ENCODE results near the gene MED27. TPM values are rescaled to one million over a fixed set of nuclear protein-coding genes. Genes with fewer than 3 reads are reported as not detected.

The MED27 gene
- total RNA-seq, 1 donor from 2014 or later = 10.5 TPM

DNA sequence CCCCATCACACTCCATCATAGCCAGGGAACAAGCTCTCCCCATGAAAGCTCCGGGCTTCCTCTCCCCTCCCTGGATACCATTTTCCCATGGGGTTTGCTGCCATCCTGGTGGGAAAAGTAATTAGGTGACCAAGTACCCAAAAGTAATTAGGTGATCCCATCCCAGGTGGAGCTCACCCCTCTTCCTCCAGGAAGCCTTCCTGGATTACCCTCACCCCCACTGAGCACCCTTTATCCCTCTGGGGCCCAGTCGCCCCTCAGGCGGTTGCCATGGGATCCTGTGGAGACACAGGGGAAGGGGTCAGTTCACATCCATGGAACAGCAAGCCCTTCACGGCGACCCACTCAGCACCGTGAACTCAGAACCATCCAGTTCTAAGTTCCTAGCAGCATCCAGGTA lies 265.0 kb downstream of the MED27 start:
- H3K27me3 ChIP-seq (ENCODE audit: control insufficient read depth, insufficient read depth, low read length) = peaks cover 2% of the 10 kb centered on the region
- FAIRE-seq (no peak), DNase-seq (ENCODE audit: low read depth) (no peak)
- TF ChIP-seq, protein P1, sequence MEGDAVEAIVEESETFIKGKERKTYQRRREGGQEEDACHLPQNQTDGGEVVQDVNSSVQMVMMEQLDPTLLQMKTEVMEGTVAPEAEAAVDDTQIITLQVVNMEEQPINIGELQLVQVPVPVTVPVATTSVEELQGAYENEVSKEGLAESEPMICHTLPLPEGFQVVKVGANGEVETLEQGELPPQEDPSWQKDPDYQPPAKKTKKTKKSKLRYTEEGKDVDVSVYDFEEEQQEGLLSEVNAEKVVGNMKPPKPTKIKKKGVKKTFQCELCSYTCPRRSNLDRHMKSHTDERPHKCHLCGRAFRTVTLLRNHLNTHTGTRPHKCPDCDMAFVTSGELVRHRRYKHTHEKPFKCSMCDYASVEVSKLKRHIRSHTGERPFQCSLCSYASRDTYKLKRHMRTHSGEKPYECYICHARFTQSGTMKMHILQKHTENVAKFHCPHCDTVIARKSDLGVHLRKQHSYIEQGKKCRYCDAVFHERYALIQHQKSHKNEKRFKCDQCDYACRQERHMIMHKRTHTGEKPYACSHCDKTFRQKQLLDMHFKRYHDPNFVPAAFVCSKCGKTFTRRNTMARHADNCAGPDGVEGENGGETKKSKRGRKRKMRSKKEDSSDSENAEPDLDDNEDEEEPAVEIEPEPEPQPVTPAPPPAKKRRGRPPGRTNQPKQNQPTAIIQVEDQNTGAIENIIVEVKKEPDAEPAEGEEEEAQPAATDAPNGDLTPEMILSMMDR (IDR thresholded peaks at IDR 0.05; ENCODE audit: insufficient read depth, low read length, severe bottlenecking) = no peak
- no peak overlapping the region for H3K4me3 ChIP-seq (ENCODE audit: low read depth, low read length)
- no peaks in the 10 kb centered on the region for H3K36me3 ChIP-seq (ENCODE audit: control insufficient read depth, insufficient read depth, low read length)

DNA sequence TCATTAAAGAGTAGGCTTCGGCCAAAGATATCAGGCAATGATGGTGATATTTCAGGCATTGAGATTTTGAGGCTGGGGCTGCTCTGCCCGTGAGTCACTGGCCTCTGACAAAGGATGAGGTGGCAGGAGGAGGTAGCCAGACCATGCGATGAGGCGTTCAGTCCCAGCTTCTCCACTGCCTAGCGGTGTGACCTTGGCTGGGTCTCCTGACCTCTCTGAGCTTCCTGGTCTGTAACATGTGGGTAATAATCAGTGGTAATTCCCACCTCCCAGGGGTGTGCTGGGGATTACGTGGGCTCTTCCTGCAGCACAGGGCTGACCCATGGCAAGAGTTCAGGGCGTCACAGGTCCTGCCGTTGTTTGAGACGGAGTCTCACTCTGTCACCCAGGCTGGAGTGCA lies 266.6 kb downstream of the MED27 start:
- no peaks in the 10 kb centered on the region for H3K36me3 ChIP-seq (ENCODE audit: control insufficient read depth, insufficient read depth, low read length)
- H3K27me3 ChIP-seq (ENCODE audit: control insufficient read depth, insufficient read depth, low read length) = peaks cover 6% of the 10 kb centered on the region
- H3K4me3 ChIP-seq (ENCODE audit: low read depth, low read length) = no peak overlapping the region
- DNase-seq (ENCODE audit: low read depth) (no peak), FAIRE-seq (no peak)
- TF ChIP-seq, protein P1 (IDR thresholded peaks at IDR 0.05; ENCODE audit: insufficient read depth, low read length, severe bottlenecking) = no peak

DNA sequence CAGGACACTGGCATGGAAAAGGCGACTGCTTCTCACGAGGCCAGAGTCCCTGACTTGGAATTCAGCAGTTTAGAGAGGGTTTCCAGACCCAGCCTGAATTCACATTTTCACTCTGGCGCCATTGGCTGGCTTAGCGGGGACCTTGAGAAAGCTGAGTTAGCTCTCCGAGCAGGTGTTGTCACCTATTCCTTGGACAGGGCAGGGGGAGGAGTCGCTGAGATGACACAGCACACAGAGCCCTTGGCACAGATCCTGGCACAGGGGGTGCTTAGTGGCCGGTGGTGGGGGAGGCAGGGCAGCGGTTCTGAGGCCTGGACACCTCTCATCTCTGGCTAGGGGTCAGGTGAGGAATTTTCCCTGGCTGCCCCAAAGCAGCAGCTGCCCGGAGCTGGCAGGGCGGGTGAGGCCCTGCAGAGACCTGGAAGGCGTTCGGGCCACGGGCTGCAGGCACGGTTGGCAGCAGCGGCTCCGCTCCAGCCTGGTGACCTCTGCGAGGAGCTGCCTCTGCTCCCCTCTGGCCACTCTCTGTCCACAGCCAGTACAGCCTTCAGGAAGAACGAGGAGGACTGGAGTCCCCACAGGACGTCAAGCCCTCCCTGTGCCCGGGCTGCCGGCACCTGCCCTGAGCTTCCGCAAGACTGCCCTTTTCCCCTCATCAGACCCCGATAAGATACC lies 267.4 kb downstream of the MED27 start:
- no peak for FAIRE-seq
- TF ChIP-seq, protein P1 (IDR thresholded peaks at IDR 0.05; ENCODE audit: insufficient read depth, low read length, severe bottlenecking) = no peak
- Histone ChIP-seq H3K27me3 (ENCODE audit: control insufficient read depth, insufficient read depth, low read length) (peaks cover 7% of the 10 kb centered on the region), H3K4me3 (ENCODE audit: low read depth, low read length) (no peak overlapping the region), H3K36me3 (ENCODE audit: control insufficient read depth, insufficient read depth, low read length) (no peaks in the 10 kb centered on the region)
- no peak for DNase-seq (ENCODE audit: low read depth)

DNA sequence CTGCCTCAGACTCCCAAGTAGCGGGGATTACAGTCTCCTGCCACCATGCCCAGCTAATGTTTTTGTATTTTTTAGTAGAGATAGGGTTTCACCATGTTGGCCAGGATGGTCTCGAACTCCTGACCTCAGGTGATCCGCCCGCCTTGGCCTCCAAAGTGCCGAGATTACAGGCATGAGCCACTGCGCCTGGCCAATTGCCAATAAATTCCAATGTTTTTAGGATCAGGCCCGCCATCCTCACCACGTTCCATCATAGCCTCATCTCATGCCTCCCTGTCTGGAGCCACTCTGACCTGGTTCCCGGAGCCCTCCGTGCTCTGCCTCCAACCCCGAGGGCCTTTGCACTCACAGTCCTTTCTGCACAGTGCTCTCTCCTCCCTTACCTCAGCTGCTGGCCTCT lies 268.3 kb downstream of the MED27 start:
- H3K27me3 ChIP-seq (ENCODE audit: control insufficient read depth, insufficient read depth, low read length) = peaks cover 10% of the 10 kb centered on the region
- TF ChIP-seq, protein P1 (IDR thresholded peaks at IDR 0.05; ENCODE audit: insufficient read depth, low read length, severe bottlenecking) = no peak
- no peaks in the 10 kb centered on the region for H3K36me3 ChIP-seq (ENCODE audit: control insufficient read depth, insufficient read depth, low read length)
- DNase-seq (ENCODE audit: low read depth) = no peak
- H3K4me3 ChIP-seq (ENCODE audit: low read depth, low read length) = no peak overlapping the region
- no peak for FAIRE-seq

DNA sequence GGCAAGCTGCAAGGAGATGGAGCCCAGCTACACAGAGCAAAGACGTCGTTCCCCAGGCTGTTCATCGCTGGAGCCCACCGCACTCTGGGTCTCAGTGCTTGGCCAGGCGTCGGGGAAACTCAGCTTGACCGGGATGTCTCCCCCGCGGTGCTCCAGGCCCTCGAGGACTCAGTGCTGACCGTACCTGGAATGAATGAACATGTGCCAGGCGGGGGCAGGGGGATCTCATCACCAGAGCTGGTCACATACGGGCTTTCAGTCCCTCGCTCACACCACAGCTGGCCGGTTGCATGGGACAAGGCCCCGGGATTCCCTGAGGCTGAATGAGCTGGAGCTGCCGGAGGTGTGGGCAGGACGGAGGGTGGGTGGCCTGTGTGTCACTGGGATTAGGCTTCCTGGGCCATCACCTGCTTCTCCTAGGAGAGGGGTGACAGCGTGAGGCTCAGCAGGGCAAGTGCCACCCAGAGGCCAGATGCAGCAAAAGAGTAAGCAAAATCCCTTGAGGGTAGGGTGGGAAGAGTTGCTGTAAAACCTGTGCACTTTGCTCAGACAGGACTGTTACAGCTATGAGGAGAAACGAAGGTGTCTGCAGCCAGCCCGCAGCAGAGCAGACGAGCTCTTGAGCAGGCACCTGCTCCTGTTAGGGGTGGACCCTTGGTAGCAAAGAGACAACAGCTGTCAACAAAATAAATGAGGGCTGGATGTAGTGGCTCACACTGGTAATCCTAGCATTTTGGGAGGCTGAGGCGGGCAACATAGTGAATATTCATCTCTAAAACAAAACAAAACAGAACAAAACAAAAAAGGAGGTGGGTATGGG lies 269.1 kb downstream of the MED27 start:
- Histone ChIP-seq H3K4me3 (ENCODE audit: low read depth, low read length) (no peak overlapping the region), H3K36me3 (ENCODE audit: control insufficient read depth, insufficient read depth, low read length) (no peaks in the 10 kb centered on the region), H3K27me3 (ENCODE audit: control insufficient read depth, insufficient read depth, low read length) (peaks cover 12% of the 10 kb centered on the region)
- TF ChIP-seq, protein P1 (IDR thresholded peaks at IDR 0.05; ENCODE audit: insufficient read depth, low read length, severe bottlenecking) = no peak
- DNase-seq (ENCODE audit: low read depth) (no peak), FAIRE-seq (no peak)

Other genes starting within 250 kb of the MED27 start
- gene NTNG2, start 82.2 kb upstream of the MED27 start, total RNA-seq = under 0.01 TPM in 1 of 2 replicates, not detected in the other